DND-41 (cell line): ENCODE measurements around the gene LFNG.

ENCODE experiments used
- EZH2 ChIP-seq: IDR thresholded peaks from 3 replicates; pipeline ENCODE4 v1.6.1; 2012; ENCODE audit warnings: borderline replicate concordance, low read depth, mild to moderate bottlenecking, moderate library complexity, low read length, inconsistent platforms; ENCODE audit not compliant: severe bottlenecking
- TF ChIP-seq, protein P1 (sequence below): IDR thresholded peaks from 2 replicates; pipeline ENCODE4 v1.5.1; 2012; ENCODE audit warnings: borderline replicate concordance, low read length, moderate library complexity, mild to moderate bottlenecking; ENCODE audit not compliant: poor library complexity, severe bottlenecking; ENCODE audit errors: extremely low read depth

GRCh38 chr7:2537981-2538851, 18.6 kb downstream of the LFNG start:
- TF ChIP-seq, protein P1, sequence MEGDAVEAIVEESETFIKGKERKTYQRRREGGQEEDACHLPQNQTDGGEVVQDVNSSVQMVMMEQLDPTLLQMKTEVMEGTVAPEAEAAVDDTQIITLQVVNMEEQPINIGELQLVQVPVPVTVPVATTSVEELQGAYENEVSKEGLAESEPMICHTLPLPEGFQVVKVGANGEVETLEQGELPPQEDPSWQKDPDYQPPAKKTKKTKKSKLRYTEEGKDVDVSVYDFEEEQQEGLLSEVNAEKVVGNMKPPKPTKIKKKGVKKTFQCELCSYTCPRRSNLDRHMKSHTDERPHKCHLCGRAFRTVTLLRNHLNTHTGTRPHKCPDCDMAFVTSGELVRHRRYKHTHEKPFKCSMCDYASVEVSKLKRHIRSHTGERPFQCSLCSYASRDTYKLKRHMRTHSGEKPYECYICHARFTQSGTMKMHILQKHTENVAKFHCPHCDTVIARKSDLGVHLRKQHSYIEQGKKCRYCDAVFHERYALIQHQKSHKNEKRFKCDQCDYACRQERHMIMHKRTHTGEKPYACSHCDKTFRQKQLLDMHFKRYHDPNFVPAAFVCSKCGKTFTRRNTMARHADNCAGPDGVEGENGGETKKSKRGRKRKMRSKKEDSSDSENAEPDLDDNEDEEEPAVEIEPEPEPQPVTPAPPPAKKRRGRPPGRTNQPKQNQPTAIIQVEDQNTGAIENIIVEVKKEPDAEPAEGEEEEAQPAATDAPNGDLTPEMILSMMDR: no peak
- TF ChIP-seq EZH2: no peak
